Right atrium auricular region (tissue), 2 donors: ENCODE measurements around the gene UBQLN1. TPM values are rescaled to one million over a fixed set of nuclear protein-coding genes. Genes with fewer than 3 reads are reported as not detected.

Source experiments
- DNase-seq: peaks from one replicate; pipeline ENCODE4 v3.0.0-alpha.2; 2019; ENCODE audit warnings: low spot score
- H3K27ac ChIP-seq, 2 donors: fragments of 200-600 bp; sonication (generic); 1 replicate in 1 of 2; 2 replicates in 1 of 2; pipeline ENCODE4 v1.5.1; 2016 to 2019
- H3K27me3 ChIP-seq, 2 donors: fragments of 200-600 bp; sonication (generic); one replicate each; pipeline versions ENCODE4 v1.5.1 to v1.6.0; 2017 to 2019
- H3K36me3 ChIP-seq: fragments of 200-600 bp; sonication (generic); one replicate; pipeline ENCODE4 v1.5.1; 2016
- H3K4me1 ChIP-seq, 2 donors: fragments of 200-600 bp; sonication (generic); one replicate each; pipeline versions ENCODE4 v1.5.1 to v1.6.0; 2017 to 2019
- H3K4me3 ChIP-seq, 2 donors: fragments of 200-600 bp; sonication (generic); 1 replicate in 1 of 2; 2 replicates in 1 of 2; pipeline ENCODE4 v1.5.1; 2017 to 2019; ENCODE audit warnings: mild to moderate bottlenecking in 1 of 2, moderate library complexity in 1 of 2
- H3K9me3 ChIP-seq, 2 donors: fragments of 200-600 bp; sonication (generic); one replicate each; pipeline ENCODE4 v1.5.1; 2019
- CTCF ChIP-seq, 2 donors: fragments of 200-600 bp; sonication (generic); IDR thresholded peaks; one replicate each; pipeline ENCODE4 v1.5.1; 2019; ENCODE audit warnings: antibody characterized with exemption in 2 of 2
- total RNA-seq, 2 donors: library from RNA; depleted of rRNA; stranded (reverse); fragments of >200 nt; gene quantifications; one replicate each; pipeline ENCODE4 v1.1.0, GENCODE V29; 2016

Gene UBQLN1
- total RNA-seq, 2 donors from 2014 or later = 85.2 to 89.9 TPM

DNA sequence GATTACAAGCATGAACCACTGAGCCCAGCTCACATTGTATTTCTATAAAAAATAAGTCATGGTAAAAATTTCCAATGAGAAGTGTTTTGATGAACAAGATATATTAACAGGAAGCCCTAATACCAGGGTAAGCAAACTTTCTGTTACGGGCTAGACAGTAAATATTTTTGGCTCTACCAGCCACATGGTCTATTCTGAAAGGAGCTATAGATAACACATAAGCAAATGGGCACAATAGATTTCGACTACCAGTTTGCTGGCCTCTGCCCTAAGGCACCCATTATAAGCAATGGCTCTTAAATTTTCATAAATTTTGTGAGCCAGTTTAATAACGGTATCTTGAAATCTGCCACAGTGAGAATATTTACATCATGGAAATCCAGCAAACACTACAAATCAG is 8.1 kb downstream of the UBQLN1 start:
- no peak for TF ChIP-seq CTCF (IDR thresholded peaks at IDR 0.05)
- Histone ChIP-seq H3K27ac (no peak overlapping the region), H3K4me1 (peaks cover 0 to 57% of the 10 kb centered on the region in 2 donors), H3K27me3 (no peaks in the 10 kb centered on the region), H3K4me3 (no peak overlapping the region), H3K36me3 (no peaks in the 10 kb centered on the region), H3K9me3 (no peaks in the 10 kb centered on the region)
- DNase-seq = no peak

- Histone ChIP-seq H3K4me3 (no peak overlapping the region), H3K36me3 (no peaks in the 10 kb centered on the region), H3K27me3 (no peaks in the 10 kb centered on the region), H3K4me1 (peaks cover 0 to 52% of the 10 kb centered on the region in 2 donors), H3K27ac (no peak overlapping the region), H3K9me3 (no peaks in the 10 kb centered on the region)
- TF ChIP-seq CTCF (IDR thresholded peaks at IDR 0.05) = no peak
- no peak for DNase-seq
Observed at GRCh38 chr9:83698976-83699585, 8.7 kb downstream of the UBQLN1 start.

DNA sequence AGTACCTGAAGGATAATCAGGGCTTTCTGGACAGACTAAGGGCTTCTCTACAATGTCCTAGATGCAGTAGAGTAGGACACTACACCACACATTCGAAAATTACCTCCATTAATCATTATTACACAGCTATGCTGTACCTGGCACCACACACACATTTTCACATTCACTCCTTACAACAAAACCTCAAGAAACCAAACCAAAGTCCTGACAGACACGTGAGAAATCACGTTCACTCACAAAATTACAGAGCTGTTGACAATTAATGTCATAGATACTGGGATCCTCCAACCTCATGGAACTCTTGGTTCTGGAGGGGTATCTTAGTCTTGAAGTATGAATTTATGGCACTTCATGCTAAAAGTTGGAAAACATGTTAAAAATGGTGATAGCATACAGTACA is 16.3 kb downstream of the UBQLN1 start:
- H3K27ac ChIP-seq = no peak overlapping the region
- H3K36me3 ChIP-seq = no peaks in the 10 kb centered on the region
- DNase-seq = no peak
- peaks cover 0 to 25% of the 10 kb centered on the region in 2 donors for H3K4me1 ChIP-seq
- no peaks in the 10 kb centered on the region for H3K9me3 ChIP-seq
- no peaks in the 10 kb centered on the region for H3K27me3 ChIP-seq
- H3K4me3 ChIP-seq = no peak overlapping the region
- no peak for TF ChIP-seq CTCF (IDR thresholded peaks at IDR 0.05)

GRCh38 chr9:83688921-83689320 is 18.8 kb downstream of the UBQLN1 start:
- H3K27ac ChIP-seq = no peak overlapping the region
- no peaks in the 10 kb centered on the region for H3K27me3 ChIP-seq
- no peak for TF ChIP-seq CTCF (IDR thresholded peaks at IDR 0.05)
- no peaks in the 10 kb centered on the region for H3K36me3 ChIP-seq
- peaks cover 0 to 17% of the 10 kb centered on the region in 2 donors for H3K4me1 ChIP-seq
- no peak for DNase-seq
- H3K4me3 ChIP-seq = no peak overlapping the region
- H3K9me3 ChIP-seq = no peaks in the 10 kb centered on the region

- no peak for TF ChIP-seq CTCF (IDR thresholded peaks at IDR 0.05)
- Histone ChIP-seq H3K4me1 (no peaks in the 10 kb centered on the region), H3K4me3 (no peak overlapping the region), H3K27ac (no peak overlapping the region), H3K27me3 (no peaks in the 10 kb centered on the region), H3K36me3 (peaks cover 43% of the 10 kb centered on the region), H3K9me3 (no peaks in the 10 kb centered on the region)
- DNase-seq = no peak
Observed at GRCh38 chr9:83681490-83681889, 26.3 kb downstream of the UBQLN1 start.

DNA sequence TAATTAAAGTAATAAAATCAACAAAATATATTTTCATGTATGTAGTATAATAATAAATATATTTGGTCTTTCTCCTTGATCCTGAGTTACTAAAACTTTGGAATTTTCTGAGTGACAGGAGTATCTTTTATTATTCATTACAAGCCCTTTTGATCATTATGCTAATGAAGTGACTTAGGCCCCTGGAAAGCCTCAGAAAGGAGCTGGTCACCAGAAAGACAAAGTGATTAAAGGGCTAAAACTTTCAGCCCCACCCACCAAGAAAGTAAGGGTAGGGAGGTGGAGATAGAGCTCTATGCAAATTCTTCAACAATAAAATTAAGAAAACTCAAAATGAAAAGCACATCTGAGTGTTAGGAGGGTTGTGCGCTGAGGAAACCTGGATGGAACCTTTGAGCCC is 27.5 kb downstream of the UBQLN1 start:
- DNase-seq = no peak
- peaks cover 50% of the 10 kb centered on the region for H3K36me3 ChIP-seq
- no peak for TF ChIP-seq CTCF (IDR thresholded peaks at IDR 0.05)
- no peaks in the 10 kb centered on the region for H3K27me3 ChIP-seq
- H3K4me3 ChIP-seq = no peak overlapping the region
- H3K9me3 ChIP-seq = no peaks in the 10 kb centered on the region
- H3K4me1 ChIP-seq = no peaks in the 10 kb centered on the region
- no peak overlapping the region for H3K27ac ChIP-seq
